Prostate gland (tissue), 2 donors: Measurements from ENCODE around the gene IL9. TPM values are rescaled to one million over a fixed set of nuclear protein-coding genes. Genes with fewer than 3 reads are reported as not detected.

Experiments used
- DNase-seq: peaks from one replicate; pipeline ENCODE4 v3.0.0-alpha.2; 2019; ENCODE audit warnings: low spot score
- H3K27ac ChIP-seq, 2 donors: fragments of 200-600 bp; sonication (generic); 2 replicates each; pipeline ENCODE4 v1.5.1; 2017 to 2019
- H3K27me3 ChIP-seq: fragments of 200-600 bp; sonication (generic); replicated peaks from 2 replicates; pipeline ENCODE4 v1.5.1; 2019; ENCODE audit not compliant: insufficient read depth
- H3K36me3 ChIP-seq, 2 donors: fragments of 200-600 bp; sonication (generic); 1 replicate in 1 of 2; 2 replicates in 1 of 2; pipeline versions ENCODE4 v1.5.1 to v1.8.1; 2017 to 2019
- H3K4me1 ChIP-seq: fragments of 200-600 bp; sonication (generic); replicated peaks from 2 replicates; pipeline ENCODE4 v1.5.1; 2019
- H3K4me3 ChIP-seq, 2 donors: fragments of 200-600 bp; sonication (generic); 2 replicates each; pipeline ENCODE4 v1.5.1; 2017 to 2019
- H3K9me3 ChIP-seq: fragments of 200-600 bp; sonication (generic); 2 replicates; pipeline ENCODE4 v1.5.1; 2017
- CTCF ChIP-seq, 4 experiments: fragments of 200-600 bp in 2 of 4; fragments of 450-650 bp in 2 of 4; sonication (generic) in 2 of 4; IDR thresholded peaks; 1 replicate in 3 of 4; 2 replicates in 1 of 4; pipeline ENCODE4 v1.5.1; 2016 to 2019; ENCODE audit warnings: antibody characterized with exemption in 4 of 4, mild to moderate bottlenecking in 2 of 4, moderate library complexity in 2 of 4
- POLR2A ChIP-seq: fragments of 450-650 bp; IDR thresholded peaks from one replicate; pipeline ENCODE4 v1.6.1; 2016; ENCODE audit warnings: antibody characterized with exemption, mild to moderate bottlenecking
- POLR2AphosphoS5 ChIP-seq: sonication (generic); formaldehyde crosslinking; IDR thresholded peaks from one replicate; pipeline ENCODE4 v1.6.1; 2017; ENCODE audit warnings: antibody characterized with exemption
- WGBS: methylation state at CpG from one replicate; pipeline ENCODE4 v1.1.5; 2018; 5-methylcytosine and 5-hydroxymethylcytosine counted together
- intact Hi-C: fragments of 100-400 bp; cut with DNase I; formaldehyde crosslinking; loops from one replicate; pipeline ENCODE4 v1.14.2; 2022
- total RNA-seq, 2 donors: library from RNA; depleted of rRNA; stranded (reverse); fragments of >200 nt; gene quantifications; one replicate each; pipeline ENCODE4 v1.1.0, GENCODE V29; 2016

IL9 gene
- total RNA-seq, 2 donors from 2014 or later = not detected

GRCh38 chr5:135941711-135942110, 46.1 kb upstream of the IL9 start:
- 84% methylated on average over 2 of the region's 2 CpGs for WGBS
- DNase-seq = no peak
- no peak overlapping the region for H3K4me3 ChIP-seq
- H3K36me3 ChIP-seq = no peaks in the 10 kb centered on the region
- intact Hi-C loops = loop anchor here (5.0 kb wide), 1 partner anchor 236 kb away; no protein-coding TSS in a partner anchor
- TF ChIP-seq POLR2AphosphoS5 = no peak
- no peak for TF ChIP-seq CTCF (IDR thresholded peaks at IDR 0.05)
- no peak for TF ChIP-seq POLR2A
- no peaks in the 10 kb centered on the region for H3K27me3 ChIP-seq
- no peaks in the 10 kb centered on the region for H3K4me1 ChIP-seq
- H3K9me3 ChIP-seq = no peaks in the 10 kb centered on the region
- no peak overlapping the region for H3K27ac ChIP-seq

DNA sequence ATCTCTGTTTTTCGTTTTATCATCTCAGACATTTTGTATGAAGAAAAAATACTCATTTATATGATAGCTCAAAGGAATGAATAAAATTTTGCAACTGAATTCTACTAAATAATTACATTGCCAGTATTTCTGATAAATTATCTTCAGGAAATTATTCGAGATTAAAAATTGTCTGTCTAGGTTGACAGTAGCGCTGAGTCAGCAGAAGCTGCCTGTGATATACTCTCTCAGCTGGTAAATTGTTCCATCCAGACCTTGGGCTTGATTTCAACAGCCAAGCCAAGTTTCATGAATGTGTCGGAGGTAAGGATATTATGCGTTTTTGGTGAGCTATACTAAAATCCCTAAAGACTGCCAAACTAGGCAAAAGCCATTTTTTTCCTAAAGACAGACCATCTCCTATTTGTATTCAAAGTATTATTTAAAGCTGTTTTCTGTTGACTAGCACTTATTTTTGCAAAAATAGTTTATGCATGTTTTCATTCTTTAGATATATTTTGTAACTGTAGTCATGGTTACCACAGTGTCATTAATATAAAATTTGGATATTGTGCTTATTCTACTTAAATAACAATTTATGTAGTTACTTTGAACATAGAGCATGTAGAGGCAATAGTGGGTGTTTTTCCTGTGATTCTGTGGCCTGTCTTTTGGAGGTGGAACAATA, 41.7 kb upstream of the IL9 start:
- 93% methylated on average over 5 of the region's 5 CpGs for WGBS
- Histone ChIP-seq H3K27me3 (no peaks in the 10 kb centered on the region), H3K4me3 (no peak overlapping the region), H3K9me3 (no peaks in the 10 kb centered on the region), H3K4me1 (no peaks in the 10 kb centered on the region), H3K27ac (no peak overlapping the region), H3K36me3 (no peaks in the 10 kb centered on the region)
- intact Hi-C loops = no loop called here
- no peak for DNase-seq
- TF ChIP-seq CTCF (IDR thresholded peaks at IDR 0.05) (no peak), POLR2A (no peak), POLR2AphosphoS5 (no peak)

- Histone ChIP-seq H3K27me3 (no peaks in the 10 kb centered on the region), H3K4me1 (no peaks in the 10 kb centered on the region), H3K4me3 (no peak overlapping the region), H3K9me3 (no peaks in the 10 kb centered on the region), H3K27ac (no peak overlapping the region), H3K36me3 (no peaks in the 10 kb centered on the region)
- TF ChIP-seq POLR2A = no peak
- TF ChIP-seq CTCF (IDR thresholded peaks at IDR 0.05) = no peak
- no peak for TF ChIP-seq POLR2AphosphoS5
- intact Hi-C loops = no loop called here
- DNase-seq = no peak
- WGBS = 62% methylated on average over 3 of the region's 3 CpGs
These were observed 39.3 kb upstream of the IL9 start for GRCh38 chr5:135934939-135935338.

DNA sequence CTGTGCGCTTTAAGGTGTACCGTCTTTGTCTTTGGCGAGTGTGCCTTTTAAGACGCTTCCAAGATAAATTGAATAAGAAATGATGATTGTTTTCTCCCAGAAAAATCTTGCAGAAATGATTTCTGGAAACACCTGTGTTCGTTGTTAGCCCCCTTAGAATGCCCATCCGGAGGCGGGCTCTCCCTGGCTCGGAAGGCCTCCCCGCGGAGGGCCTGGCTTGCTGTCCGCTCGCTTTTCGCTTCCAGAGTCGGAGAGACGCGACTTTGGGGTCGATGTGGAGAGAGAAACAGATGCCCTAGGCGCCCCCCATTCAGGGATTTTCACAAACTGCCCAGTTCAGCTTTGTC, 35.3 kb upstream of the IL9 start:
- no peak for DNase-seq
- Histone ChIP-seq H3K36me3 (no peaks in the 10 kb centered on the region), H3K27ac (no peak overlapping the region), H3K4me1 (no peaks in the 10 kb centered on the region), H3K9me3 (no peaks in the 10 kb centered on the region), H3K4me3 (peak overlapping the region in 1 of 2 donors; percentile 29), H3K27me3 (no peaks in the 10 kb centered on the region)
- intact Hi-C loops = no loop called here
- TF ChIP-seq POLR2AphosphoS5 = no peak
- WGBS = 50% methylated on average over 18 of the region's 18 CpGs

- H3K9me3 ChIP-seq = no peaks in the 10 kb centered on the region
- DNase-seq = no peak
- H3K36me3 ChIP-seq = no peaks in the 10 kb centered on the region
- H3K4me3 ChIP-seq = peak overlapping the region; percentile 29 to 30
- 2% methylated on average over 50 of the region's 99 CpGs for WGBS
- H3K27me3 ChIP-seq = no peaks in the 10 kb centered on the region
- TF ChIP-seq CTCF (IDR thresholded peaks at IDR 0.05) (no peak), POLR2A (no peak), POLR2AphosphoS5 (no peak)
- intact Hi-C loops = no loop called here
- no peak overlapping the region for H3K27ac ChIP-seq
- no peaks in the 10 kb centered on the region for H3K4me1 ChIP-seq
These were observed 34.6 kb upstream of the IL9 start for GRCh38 chr5:135930029-135930948.
